PC-3 (cell line): ENCODE results near the gene PTRH2. TPM values are rescaled to one million over a fixed set of nuclear protein-coding genes. Genes with fewer than 3 reads are reported as not detected.

ENCODE experiments used
- ATAC-seq: fragments of 200-7000 bp; cut with Tn5 transposase; 2 replicates; pipeline ENCODE4 v1.9.1; 2020; ENCODE audit warnings: mild to moderate bottlenecking, moderate library complexity
- BruUV-seq: library from RNA; stranded (reverse); fragments of 400-500 nt; replicated peaks from 2 replicates; lab custom pipeline; 2021; lab: Mats Ljungman, UMichigan
- CTCF ChIA-PET: fragments of 300-600 bp; sonication (Branson Sonifier 250); formaldehyde crosslinking; loops from one replicate; lab custom pipeline; 2022; ENCODE audit warnings: antibody characterized with exemption; lab: Charles Lee
- POLR2A ChIA-PET: fragments of 300-600 bp; sonication (Branson Sonifier 250); formaldehyde crosslinking; loops from one replicate; lab custom pipeline; 2022; ENCODE audit warnings: antibody characterized with exemption; ENCODE audit not compliant: unreplicated experiment; lab: Charles Lee
- DNase-seq: peaks from one replicate; pipeline ENCODE4 v3.0.0-alpha.2; 2015
- H2AFZ ChIP-seq: fragments of 300-600 bp; sonication (generic); 2 replicates; pipeline ENCODE4 v1.6.0; 2016; ENCODE audit warnings: antibody characterized with exemption, low read length
- H3F3A ChIP-seq: fragments of 300-600 bp; sonication (generic); one replicate; pipeline ENCODE4 v1.6.0; 2017; ENCODE audit warnings: antibody characterized with exemption, low read length, control low read depth, mild to moderate bottlenecking; ENCODE audit not compliant: unreplicated experiment
- H3K27ac ChIP-seq: fragments of 300-600 bp; sonication (generic); 2 replicates; pipeline ENCODE4 v1.5.1; 2016; ENCODE audit warnings: mild to moderate bottlenecking, low read length
- H3K27me3 ChIP-seq: fragments of 300-600 bp; sonication (generic); 2 replicates; pipeline ENCODE4 v1.6.1; 2016; ENCODE audit warnings: low read length, mixed read lengths
- H3K36me3 ChIP-seq: fragments of 300-600 bp; sonication (generic); 2 replicates; pipeline ENCODE4 v1.6.1; 2016; ENCODE audit warnings: low read depth, mixed run types, low read length, mixed read lengths
- H3K4me1 ChIP-seq: fragments of 300-600 bp; sonication (generic); 2 replicates; pipeline ENCODE4 v1.5.1; 2016; ENCODE audit warnings: low read length; ENCODE audit not compliant: insufficient read depth
- H3K4me2 ChIP-seq: fragments of 300-600 bp; sonication (generic); 2 replicates; pipeline ENCODE4 v1.6.0; 2016; ENCODE audit warnings: low read length
- H3K4me3 ChIP-seq: fragments of 300-600 bp; sonication (generic); 2 replicates; pipeline ENCODE4 v1.5.1; 2016; ENCODE audit warnings: mild to moderate bottlenecking, low read length, mixed read lengths
- H3K79me2 ChIP-seq: fragments of 300-600 bp; sonication (generic); 2 replicates; pipeline ENCODE4 v1.6.1; 2017; ENCODE audit warnings: low read length, mixed read lengths
- H3K9ac ChIP-seq: fragments of 300-600 bp; sonication (generic); 2 replicates; pipeline ENCODE4 v1.6.0; 2016; ENCODE audit warnings: mild to moderate bottlenecking, low read length
- H3K9me2 ChIP-seq: fragments of 300-600 bp; sonication (generic); replicated peaks from 2 replicates; pipeline ENCODE4 v1.6.1; 2016; ENCODE audit warnings: mixed run types, low read length, mixed read lengths
- H3K9me3 ChIP-seq: fragments of 300-600 bp; sonication (generic); 2 replicates; pipeline ENCODE4 v1.6.1; 2016; ENCODE audit warnings: low read length, mixed read lengths
- H4K20me1 ChIP-seq: fragments of 300-600 bp; sonication (generic); 2 replicates; pipeline ENCODE4 v1.6.1; 2016; ENCODE audit warnings: low read length, mixed read lengths
- EZH2 ChIP-seq: fragments of 300-600 bp; sonication (generic); IDR thresholded peaks from one replicate; pipeline ENCODE4 v1.6.1; 2017; ENCODE audit warnings: antibody characterized with exemption, mild to moderate bottlenecking, low read length; ENCODE audit not compliant: unreplicated experiment
- EZH2phosphoT487 ChIP-seq: fragments of 300-600 bp; sonication (generic); IDR thresholded peaks from 2 replicates; pipeline ENCODE4 v1.6.1; 2018; ENCODE audit warnings: mild to moderate bottlenecking, antibody characterized with exemption, low read length, borderline replicate concordance
- intact Hi-C: fragments of 100-400 bp; cut with micrococcal nuclease; formaldehyde crosslinking; loops from 2 replicates; pipeline ENCODE4 v1.9.0; 2023
- total RNA-seq: library from RNA; depleted of rRNA; stranded (reverse); fragments of >200 nt; gene quantifications from 2 replicates; pipeline ENCODE4 v1.2.3, GENCODE V29; 2014
- TF ChIP-seq, protein P1 (sequence below): fragments of 300-600 bp; sonication (generic); conservative IDR thresholded peaks from 2 replicates; pipeline ENCODE4 v1.5.1; 2017; ENCODE audit warnings: antibody characterized with exemption, low read depth, mild to moderate bottlenecking, low read length

PTRH2 gene
- total RNA-seq, 1 experiment from 2014 or later: 69.8 TPM

DNA sequence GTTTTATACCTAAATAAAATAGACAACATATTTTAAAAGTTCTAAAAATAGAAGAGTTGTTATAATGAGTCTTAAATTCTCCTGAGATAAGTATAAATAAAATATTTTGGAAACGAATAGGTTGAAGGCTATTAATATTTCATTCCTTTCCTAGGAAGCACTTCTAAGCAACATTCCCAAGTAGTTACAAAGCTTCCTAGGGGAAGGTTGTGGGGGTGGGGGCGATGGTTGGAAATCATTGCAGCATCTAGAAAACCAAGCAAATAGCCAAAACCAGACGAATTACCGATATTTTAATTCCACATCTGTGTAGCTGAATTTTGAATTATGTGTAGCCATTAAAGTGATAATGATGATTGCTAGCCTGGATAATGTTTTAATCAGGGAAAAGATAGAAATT is 26.9 kb downstream of the PTRH2 start:
- no peaks in the 10 kb centered on the region for H4K20me1 ChIP-seq
- no peak overlapping the region for H3K4me2 ChIP-seq
- no peaks in the 10 kb centered on the region for H3K9me2 ChIP-seq
- no peak overlapping the region for H3K9ac ChIP-seq
- no peaks in the 10 kb centered on the region for H3F3A ChIP-seq
- ChIA-PET POLR2A (no interaction called here), CTCF (no interaction called here)
- peaks cover 95% of the 10 kb centered on the region for H3K36me3 ChIP-seq
- H3K9me3 ChIP-seq: no peaks in the 10 kb centered on the region
- H3K4me1 ChIP-seq: no peaks in the 10 kb centered on the region
- TF ChIP-seq EZH2phosphoT487 (no peak), EZH2 (no peak)
- TF ChIP-seq, protein P1, sequence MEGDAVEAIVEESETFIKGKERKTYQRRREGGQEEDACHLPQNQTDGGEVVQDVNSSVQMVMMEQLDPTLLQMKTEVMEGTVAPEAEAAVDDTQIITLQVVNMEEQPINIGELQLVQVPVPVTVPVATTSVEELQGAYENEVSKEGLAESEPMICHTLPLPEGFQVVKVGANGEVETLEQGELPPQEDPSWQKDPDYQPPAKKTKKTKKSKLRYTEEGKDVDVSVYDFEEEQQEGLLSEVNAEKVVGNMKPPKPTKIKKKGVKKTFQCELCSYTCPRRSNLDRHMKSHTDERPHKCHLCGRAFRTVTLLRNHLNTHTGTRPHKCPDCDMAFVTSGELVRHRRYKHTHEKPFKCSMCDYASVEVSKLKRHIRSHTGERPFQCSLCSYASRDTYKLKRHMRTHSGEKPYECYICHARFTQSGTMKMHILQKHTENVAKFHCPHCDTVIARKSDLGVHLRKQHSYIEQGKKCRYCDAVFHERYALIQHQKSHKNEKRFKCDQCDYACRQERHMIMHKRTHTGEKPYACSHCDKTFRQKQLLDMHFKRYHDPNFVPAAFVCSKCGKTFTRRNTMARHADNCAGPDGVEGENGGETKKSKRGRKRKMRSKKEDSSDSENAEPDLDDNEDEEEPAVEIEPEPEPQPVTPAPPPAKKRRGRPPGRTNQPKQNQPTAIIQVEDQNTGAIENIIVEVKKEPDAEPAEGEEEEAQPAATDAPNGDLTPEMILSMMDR: no peak
- intact Hi-C loops: no loop called here
- no peak overlapping the region for H3K27ac ChIP-seq
- no peak for ATAC-seq
- no peak overlapping the region for H2AFZ ChIP-seq
- DNase-seq: no peak
- H3K79me2 ChIP-seq: no peaks in the 10 kb centered on the region; the same call in 1 of the 2 replicates
- no TSS peak for BruUV-seq
- H3K4me3 ChIP-seq: no peak overlapping the region
- H3K27me3 ChIP-seq: no peaks in the 10 kb centered on the region

DNA sequence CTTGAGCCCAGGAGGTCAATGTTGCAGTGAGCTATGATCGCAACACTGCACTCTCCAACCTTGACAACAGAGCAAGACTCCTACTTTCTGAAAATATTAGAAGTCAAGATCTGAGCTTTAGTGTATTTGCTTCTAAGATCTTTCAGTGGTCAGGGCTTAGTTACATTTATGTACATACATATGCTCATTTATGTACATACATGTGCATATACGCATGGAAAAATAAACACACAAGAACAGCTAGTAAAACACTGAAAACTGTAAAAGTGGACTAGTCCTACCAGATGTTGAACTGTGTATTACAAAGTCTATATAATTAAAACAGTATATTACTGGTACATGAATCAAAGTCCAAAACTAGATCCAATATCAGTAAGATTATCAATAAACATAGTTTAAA is 28.3 kb downstream of the PTRH2 start:
- TF ChIP-seq EZH2phosphoT487 (no peak), EZH2 (no peak)
- TF ChIP-seq, protein P1: no peak
- H3K4me2 ChIP-seq: no peak overlapping the region
- H3K27ac ChIP-seq: no peak overlapping the region
- no peaks in the 10 kb centered on the region for H3F3A ChIP-seq
- no peaks in the 10 kb centered on the region; the same call in 1 of the 2 replicates for H3K79me2 ChIP-seq
- H3K36me3 ChIP-seq: peaks cover 96% of the 10 kb centered on the region
- intact Hi-C loops: no loop called here
- no peak for DNase-seq
- POLR2A ChIA-PET: no interaction called here
- CTCF ChIA-PET: no interaction called here
- no peak overlapping the region for H2AFZ ChIP-seq
- H3K27me3 ChIP-seq: no peaks in the 10 kb centered on the region
- no peak overlapping the region for H3K9ac ChIP-seq
- no peaks in the 10 kb centered on the region for H3K4me1 ChIP-seq
- no TSS peak for BruUV-seq
- ATAC-seq: no peak
- no peaks in the 10 kb centered on the region for H3K9me2 ChIP-seq
- H3K4me3 ChIP-seq: no peak overlapping the region
- no peaks in the 10 kb centered on the region for H3K9me3 ChIP-seq
- no peaks in the 10 kb centered on the region for H4K20me1 ChIP-seq

DNA sequence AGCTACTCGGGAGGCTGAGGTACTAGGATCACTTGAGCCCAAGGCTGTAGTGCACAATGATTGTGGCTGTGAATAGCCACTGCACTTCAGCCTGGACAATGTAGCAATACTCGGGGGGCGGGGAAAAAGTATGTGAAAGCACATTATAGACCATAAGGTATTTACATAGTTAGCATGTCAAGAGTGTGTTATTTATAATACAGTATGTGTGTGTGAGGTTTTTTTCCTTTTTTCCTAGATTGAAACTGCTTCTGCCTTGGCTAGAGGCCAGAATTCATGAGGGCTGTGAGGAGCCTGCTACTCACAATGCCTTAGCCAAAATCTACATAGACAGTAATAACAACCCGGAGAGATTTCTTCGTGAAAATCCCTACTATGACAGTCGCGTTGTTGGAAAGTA is 30.5 kb downstream of the PTRH2 start:
- TF ChIP-seq EZH2: no peak
- H2AFZ ChIP-seq: no peak overlapping the region
- no peak overlapping the region for H3K4me2 ChIP-seq
- no peaks in the 10 kb centered on the region for H3F3A ChIP-seq
- peaks cover 86% of the 10 kb centered on the region for H3K36me3 ChIP-seq
- H3K27ac ChIP-seq: no peak overlapping the region
- POLR2A ChIA-PET: no interaction called here
- H3K9me3 ChIP-seq: no peaks in the 10 kb centered on the region
- no peak overlapping the region for H3K9ac ChIP-seq
- no peak for DNase-seq
- H4K20me1 ChIP-seq: no peaks in the 10 kb centered on the region
- H3K4me3 ChIP-seq: no peak overlapping the region
- CTCF ChIA-PET: no interaction called here
- H3K9me2 ChIP-seq: no peaks in the 10 kb centered on the region
- peaks cover 2% of the 10 kb centered on the region for H3K79me2 ChIP-seq
- intact Hi-C loops: no loop called here
- H3K4me1 ChIP-seq: no peaks in the 10 kb centered on the region
- no peak for ATAC-seq
- no TSS peak for BruUV-seq
- no peaks in the 10 kb centered on the region for H3K27me3 ChIP-seq
